ENCODE measurements around the gene MAD1L1. TPM values are rescaled to one million over a fixed set of nuclear protein-coding genes. Genes with fewer than 3 reads are reported as not detected.

MAD1L1 gene
- total RNA-seq, 1 experiment from 2014 or later = 103 TPM

DNA sequence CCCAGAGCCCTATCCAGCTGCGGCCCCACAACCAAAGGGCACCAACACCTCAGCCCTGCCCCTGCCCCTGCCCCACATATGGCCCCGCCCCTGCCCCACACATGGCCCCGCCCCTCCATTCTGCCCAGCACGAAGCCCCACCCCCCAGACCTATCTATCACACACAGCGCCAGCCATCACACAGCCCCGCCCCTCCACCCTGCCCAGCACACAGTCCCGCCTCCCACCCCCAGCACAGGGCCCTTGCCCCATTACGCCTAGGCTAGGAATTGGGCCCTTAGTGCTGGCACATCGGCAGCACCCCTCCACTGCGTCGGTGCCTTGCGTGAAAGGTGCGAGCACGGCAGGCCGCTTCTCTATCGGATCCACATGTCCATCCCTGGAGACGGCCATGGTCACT is 126.8 kb downstream of the MAD1L1 start:
- DNase-seq (ENCODE audit: low spot score) = no peak

DNA sequence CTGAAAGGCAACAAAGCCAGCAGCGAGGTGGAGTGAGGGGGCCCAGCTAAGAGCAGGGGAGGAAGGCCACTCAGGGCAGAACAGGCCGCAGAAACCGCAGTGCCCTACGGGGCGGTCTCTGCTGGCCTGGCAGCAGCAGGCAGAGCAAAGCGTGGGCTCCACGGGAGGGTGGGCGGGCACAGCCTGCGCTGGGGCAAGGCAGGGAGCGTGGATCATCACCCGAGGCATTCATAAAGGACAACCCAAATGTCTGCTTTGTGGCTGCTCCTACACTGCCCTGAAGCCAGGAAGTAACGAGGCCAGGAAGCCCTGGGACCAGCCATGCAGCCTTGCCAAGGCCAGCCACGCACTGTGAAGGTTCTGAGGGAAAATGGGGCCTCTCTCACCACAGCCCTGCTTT is 127.5 kb downstream of the MAD1L1 start:
- no peak for DNase-seq (ENCODE audit: low spot score)

DNA sequence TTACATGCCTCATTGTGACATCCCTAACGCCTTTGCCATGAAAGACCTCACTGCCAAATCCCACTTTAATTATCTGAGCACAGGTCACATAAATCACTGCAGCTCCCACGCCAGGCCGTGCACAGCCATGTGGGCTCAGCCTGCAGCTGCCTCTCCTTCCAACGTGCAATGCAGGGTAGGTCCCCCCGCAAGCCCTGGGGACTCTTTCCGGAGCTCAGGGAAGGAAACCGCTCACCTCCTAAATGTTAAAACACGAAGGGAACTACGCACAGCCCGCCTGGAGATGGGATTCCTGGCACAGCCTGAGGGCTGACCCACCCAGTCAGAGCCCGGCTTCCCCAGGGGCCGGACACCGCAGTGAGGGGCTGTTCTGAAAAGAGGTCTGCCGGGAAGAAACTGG is 128.0 kb downstream of the MAD1L1 start:
- no peak for DNase-seq (ENCODE audit: low spot score)

DNA sequence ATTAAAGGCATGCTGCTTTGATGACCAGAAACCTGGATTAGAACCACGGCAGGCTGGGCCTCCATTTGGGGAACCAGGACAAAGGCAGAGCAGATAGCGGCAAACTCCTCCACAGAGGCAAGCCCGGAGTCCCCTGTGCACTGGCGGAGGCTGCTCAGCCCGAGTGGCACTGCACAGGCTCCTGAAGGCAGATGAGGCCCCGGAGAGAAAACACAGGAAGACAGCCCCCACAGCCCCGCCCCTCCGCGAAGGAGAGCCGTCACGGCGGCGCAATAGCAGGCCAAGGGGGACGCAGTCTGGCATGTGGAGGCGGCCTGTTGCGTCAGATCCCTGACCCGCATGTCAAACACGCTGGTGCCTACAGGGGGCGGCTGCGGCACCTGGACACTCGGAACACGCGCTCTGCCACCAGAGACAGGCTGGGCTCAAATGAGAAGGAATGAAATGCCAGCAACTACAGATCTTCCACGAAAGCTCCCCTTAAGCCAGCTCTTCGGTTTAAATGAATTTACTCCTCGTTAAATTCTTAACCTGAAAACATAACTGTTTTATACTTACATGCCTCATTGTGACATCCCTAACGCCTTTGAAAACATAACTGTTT is 128.5 kb downstream of the MAD1L1 start:
- no peak for DNase-seq (ENCODE audit: low spot score)

DNA sequence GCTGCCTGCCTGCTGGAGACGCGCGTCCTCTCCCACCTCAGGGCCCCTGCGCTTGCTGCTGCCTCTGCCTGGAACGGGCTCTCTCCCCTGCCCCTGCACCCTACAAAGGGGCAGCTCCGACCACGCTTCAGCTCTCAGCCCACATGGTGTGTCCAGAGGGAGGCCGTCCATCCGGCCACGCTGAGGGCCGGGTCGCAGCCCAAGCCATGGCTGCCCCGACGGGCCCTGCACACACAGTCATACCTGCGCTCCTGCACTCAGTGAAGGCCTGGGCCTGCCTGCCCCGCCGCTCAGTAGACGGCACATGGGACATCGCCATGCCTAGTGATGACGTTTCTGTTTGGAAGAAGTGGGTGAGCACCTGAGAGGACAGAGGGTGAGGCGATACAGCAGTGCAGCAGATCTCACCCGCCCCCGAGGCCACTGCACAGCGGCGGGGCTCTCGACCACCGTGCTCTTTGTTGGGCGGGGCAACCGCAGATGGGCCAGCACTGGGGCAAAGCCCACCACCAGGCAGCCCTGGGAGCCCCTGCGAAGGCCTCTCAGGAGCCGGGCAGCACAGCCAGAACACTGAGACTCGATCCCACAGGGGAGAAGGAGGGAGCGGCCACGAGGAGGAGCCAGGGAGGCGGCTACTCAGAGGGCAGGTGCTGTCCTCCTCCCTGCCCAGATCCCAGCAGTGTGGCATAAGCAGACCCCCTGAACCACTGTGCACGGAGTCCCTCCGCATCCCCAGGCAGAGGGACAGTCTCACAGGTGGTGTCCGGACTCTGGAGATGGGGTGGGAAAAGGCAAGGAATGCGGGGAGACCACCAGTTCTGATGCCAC is 129.5 kb downstream of the MAD1L1 start:
- no peak for DNase-seq (ENCODE audit: low spot score)

DNA sequence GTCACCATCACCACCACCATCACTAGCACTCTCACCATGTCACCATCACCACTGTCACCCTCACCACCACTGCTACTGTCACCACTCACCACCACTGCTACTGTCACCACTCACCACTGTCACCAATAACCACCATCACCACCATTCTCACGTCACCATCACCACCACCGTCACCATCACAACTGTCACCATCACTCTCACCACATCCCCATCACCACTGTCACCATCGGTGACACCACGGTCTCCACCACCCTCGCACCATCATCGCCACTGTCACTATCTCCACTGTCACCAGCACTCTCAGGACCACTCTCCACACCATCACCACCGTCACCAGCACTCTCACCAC is 130.4 kb downstream of the MAD1L1 start:
- no peak for DNase-seq (ENCODE audit: low spot score)

DNA sequence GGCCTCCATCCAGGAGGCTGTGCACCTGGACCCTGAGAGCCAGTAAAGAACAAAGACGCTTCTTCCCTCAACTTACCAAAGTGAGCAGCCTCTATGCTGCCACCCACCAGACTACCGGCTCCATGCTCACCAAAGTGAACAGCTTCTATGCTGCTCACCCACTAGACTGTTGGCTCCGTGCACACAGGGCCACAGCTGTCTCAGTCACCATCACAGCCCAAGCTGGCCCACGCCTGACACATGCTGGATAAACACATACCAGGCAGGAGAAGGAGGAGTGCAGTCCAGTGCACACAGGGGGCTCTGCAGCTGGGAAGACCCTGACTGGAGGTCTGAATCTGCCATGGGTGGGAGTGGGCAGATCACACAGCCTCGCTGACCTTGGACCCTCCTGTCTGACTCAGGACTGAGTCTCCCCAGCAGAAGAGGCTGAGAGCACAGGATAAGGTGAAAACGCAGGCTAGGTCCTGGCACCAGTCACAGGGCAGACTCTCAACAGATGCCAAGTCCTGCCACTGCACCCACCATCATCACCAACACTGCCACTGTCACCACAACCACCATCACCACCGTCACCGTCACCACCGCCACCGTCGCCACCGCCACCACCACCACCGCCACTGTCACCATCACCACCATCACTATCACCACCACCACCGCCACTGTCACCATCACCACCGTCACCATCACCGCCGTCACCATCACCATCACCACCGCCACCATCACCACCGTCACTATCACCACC is 130.9 kb downstream of the MAD1L1 start:
- DNase-seq (ENCODE audit: low spot score) = no peak

DNA sequence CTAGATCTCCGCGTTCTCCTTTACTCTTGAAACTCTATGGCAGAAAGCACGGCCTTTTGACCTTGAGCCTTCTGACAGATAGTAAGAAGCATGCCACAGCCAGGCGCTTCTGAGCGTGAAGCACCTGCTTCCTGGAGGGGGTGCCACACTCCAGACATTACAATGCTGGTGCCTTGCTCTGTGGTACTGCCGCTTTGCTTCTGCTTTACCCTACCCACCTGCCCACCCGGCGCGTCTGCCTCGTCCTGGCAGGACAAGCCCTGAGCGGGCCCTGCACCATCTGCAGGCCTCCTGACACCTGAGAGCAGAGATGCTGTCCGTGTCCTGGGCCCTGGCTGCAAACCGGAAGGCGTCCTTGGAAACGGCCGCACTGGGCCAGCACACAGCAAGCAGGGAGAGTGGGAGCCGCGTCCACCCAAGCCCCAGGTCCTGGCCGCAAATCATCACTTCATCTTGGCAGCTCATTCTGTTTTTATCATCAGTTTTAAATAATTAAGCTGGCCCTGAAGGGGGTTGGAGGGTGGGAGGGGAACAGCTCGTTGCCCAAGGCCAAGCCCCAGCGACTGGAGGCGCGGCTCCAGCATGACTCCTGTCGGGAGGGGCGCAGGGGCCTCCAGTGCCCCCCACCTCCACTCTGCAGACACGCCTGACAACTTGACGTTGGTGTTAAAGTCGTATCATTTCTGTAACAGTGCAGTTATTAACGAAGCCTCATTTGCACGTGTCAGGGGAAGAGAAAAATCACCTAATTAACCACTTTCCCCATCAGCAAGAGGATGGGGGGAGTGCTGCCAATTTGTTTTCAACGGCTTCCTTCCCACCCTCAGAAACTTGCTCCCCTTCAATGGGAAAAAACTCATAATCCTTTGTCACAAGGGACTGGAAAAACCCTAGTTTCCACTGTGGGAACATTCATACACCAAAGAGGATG is 132.2 kb downstream of the MAD1L1 start:
- DNase-seq (ENCODE audit: low spot score) = no peak

DNA sequence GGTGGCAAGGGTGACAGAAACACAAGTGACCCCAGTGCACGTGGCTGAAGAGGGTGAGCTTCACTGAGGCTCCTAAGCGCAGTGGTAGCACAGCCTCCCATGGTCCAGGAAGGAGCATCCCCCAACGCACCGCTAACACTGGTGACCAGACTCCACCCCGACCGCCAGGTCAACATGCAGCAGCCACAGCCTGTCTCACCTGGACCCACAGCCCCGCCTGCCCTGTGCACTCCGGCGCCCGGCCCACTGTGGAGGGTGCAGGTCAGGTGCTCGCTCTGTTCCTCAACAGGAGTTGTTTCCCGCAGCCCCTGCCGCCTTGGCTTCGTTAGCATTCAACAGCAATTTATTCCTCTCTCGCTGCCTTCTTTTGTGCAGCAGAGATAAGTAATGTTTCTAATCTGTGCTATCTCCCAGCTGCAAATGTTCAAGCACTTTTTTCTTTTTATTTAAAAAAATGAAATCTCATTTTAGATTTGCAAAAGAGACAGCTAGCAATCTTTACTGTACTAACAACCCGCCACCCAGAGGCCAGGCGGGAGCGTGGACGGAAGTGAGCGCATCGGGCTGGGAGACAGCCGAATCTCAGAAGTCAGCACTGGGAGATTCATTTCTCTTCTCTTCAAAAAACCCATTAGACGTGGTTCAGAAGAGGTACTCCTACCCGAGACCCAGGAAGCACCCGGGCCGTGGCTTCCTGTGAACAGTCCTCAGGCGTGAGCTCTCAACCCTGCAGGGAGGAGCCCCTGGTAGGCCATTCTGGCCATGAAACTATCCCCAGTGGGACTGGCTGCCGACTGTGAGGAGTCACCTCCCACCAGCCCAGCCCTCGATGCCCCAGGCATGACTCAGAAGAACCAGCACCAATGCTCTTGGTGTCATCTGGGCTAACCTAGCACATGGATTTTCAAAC is 133.4 kb downstream of the MAD1L1 start:
- no peak for DNase-seq (ENCODE audit: low spot score)

DNA sequence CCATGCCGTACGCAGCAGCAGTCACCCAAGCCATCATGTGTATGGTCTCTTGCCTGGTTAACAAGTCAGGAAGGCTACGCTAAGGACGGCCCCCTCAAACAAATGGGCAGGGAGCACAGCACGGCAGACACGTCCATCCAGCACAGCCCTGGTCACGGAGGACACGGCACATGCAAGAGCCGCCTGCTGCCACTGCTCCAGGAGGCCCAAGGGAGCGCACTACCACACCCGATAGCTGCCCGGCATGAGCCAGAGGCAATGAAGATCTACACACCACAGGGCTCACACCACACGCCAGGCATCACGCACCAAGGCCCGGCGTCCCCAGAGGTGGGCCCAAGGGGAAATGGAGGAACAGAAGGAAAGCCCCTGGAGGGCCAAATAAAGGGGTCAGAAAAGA is 134.2 kb downstream of the MAD1L1 start:
- DNase-seq (ENCODE audit: low spot score) = no peak

DNA sequence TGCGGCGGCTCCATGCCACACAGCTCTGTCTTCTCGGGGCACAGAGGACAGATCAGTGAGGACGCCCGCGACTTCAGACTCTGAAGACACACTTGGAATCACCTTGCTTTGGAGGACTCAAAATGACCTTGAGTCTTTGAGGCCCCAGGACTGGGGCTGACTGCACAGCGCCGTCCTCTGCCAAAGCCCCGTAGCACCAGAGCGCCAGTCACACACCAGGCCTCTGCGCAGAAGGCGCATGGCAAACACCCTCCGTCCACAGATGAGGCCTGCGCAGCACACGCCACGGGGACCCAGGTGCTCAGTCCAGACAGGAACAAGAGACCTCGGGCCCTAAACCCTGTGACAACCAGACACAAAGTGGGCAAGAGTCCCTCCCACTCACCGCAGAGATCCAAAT is 134.7 kb downstream of the MAD1L1 start:
- no peak for DNase-seq (ENCODE audit: low spot score)

DNA sequence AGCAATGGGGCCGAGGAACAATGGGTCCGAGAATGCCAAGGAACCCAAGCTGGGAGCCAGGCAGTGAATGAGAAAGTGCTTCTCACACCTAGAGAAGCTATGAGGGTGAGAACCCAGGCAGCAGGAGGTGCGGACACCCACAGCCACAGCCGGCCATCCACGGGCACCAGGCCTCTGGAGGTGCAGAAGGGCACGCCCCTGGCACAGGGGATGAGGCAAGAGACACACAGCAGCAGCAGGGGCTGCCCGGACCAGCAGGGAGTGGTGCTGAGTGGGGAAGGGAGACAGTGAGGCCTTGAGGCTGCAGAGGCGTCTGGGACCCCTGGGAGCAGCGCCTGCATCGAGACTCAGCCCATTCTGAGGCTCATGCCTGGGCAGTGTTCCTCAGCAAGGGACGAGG is 135.3 kb downstream of the MAD1L1 start:
- DNase-seq (ENCODE audit: low spot score) = no peak

DNA sequence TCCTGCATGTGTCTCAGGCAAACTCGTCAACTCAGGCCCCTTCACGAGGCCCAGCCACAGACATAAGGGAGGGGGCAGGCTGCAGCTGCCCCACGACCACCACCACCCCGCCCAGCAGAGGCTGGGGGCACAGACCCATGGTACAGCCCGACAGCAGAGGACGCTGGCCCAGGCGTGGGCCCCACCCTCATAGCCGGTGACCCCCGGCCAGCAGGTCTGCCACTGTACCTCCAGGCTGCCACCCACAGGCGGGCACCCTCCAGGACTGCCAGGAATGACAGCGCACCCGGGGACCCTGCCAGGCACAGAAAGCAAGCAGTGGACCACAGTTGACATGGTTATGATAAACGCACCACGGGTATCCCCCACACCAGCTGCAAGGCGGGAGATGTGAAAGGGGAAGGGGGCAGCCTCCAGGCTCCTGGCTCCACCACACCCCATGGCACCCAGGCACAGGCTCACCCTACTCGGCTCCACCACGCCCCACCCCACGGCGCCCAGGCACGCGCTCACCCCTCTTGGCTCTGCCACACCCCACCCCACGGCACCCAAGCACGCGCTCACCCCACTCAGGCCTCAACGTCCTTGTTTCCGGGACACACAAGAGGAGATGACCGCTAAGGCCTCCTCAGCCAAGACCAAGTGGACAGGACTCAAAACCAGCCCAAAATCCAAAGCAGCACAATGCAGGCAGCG is 135.9 kb downstream of the MAD1L1 start:
- DNase-seq (ENCODE audit: low spot score) = no peak

DNA sequence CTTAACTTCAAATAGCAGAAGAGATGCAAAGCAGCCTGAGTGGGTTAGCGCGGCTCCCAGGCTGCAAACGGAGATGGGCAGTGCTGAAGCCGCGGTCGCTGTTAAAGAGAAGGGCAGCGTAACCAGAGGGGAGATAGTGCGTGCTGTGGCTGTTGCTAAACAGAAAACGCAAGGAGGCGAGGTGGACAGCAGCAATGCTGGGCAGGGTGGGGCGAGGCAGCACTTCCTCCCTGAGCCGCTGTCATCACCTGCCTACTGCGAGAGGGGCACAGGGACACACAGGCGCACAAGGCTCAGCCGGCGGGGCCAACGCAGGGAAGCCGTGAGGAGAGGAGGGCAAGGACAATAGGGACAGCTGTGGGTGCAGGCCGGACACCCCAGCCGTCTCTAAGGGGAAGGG is 137.3 kb downstream of the MAD1L1 start:
- no peak for DNase-seq (ENCODE audit: low spot score)

DNA sequence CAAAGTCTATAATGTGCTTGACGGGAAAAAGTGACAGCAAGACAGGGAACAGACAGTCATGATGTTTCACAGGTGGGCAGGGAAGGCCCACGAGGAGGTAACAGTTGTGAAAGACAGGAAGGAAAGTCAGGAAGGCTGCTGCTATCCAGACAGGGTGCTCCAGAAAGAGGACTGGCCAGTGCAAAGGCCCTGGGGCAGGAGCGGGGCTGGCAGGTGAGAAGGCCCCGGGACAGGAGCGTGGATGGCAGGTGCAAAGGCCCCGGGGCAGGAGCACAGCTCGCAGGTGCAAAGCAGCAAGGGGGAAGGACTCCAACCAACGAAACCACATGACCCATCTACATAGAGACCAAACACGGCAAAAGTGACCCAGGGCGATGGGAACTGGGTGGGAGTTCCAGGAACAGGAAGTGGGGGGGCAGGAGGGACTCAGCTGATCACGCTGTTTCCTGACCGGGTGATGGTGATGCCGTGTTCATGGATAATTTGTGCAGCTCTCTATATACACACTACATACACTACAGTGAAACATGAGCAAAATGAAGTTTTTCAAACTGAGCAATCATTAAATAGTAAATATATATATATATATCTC is 138.2 kb downstream of the MAD1L1 start:
- no peak for DNase-seq (ENCODE audit: low spot score)

DNA sequence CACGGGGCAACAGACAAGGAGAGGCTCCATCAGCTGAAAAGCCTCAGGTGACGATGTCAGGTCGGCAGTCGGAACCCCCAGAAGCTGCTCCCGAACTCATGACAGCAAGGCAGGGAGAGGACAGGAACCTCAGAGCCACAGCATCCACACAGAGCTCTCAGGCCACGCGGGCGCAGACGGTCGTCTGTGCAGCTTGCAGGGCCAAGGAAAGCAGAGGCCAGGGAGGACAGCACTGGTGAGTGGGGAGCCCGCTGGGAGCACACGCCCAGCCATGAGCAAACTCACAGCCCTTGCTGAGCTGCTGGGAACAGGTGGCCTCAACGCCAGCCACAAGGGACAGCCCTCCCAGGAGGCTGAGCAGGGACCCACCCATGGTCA is 138.9 kb downstream of the MAD1L1 start:
- DNase-seq (ENCODE audit: low spot score) = no peak

DNA sequence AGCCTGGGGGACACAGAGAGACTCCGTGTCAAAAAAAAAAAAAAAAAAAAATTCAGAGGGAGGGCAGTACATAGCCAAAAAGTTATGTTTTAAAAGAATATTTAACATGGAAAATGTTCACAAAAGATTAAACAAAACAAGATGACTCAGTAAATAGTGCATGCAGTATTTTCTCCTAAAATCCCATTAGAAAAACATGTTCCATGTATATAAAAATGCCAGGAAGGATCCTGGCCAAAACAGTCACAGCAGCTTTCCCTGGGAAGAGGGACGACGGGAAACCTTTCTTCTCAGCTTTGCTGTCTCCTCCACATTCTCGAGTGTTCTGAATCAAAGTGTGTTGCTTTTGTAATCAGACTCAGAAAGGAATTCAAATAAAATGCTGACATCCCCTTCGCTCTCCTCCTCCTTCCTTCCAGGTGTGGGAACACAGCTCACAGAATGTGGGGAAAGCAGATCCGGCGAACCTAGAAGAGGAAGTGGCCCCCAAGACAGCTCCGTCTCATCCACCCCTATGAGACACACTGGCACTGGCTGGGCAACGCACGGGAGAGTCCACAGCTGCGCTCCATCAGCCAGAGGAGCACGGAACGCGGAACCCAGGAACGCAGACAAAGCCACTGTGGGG is 139.4 kb downstream of the MAD1L1 start:
- no peak for DNase-seq (ENCODE audit: low spot score)

DNA sequence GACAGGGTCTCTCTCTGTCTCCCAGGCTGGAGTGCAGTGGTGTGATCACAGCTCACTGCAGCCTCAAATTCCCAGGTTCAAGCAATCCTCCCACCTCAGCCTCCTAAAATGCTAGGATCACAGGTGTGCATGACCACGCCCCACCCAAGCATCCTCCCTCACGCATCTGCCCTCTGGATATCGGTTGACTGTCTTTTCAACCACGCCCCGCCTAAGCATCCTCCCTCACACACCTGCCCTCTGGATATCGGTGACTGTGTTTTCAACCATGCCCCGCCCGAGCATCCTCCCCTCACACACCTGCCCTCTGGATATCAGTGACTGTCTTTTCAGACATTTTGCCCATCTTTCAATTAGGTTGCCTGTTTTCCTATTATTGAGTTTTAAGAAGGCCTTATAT is 140.5 kb downstream of the MAD1L1 start:
- DNase-seq (ENCODE audit: low spot score) = no peak
